Measurements from ENCODE around the gene MTHFSD.
A peak's percentile ranks its signal among the peaks of the same experiment; 100 is the strongest.

MTHFSD gene

GRCh38 chr16:86575754-86576557, 20.9 kb upstream of the MTHFSD start:
- Mint-ChIP-seq H3K9me3 (no peaks in the 10 kb centered on the region), H3K4me1 (peaks cover 12% of the 10 kb centered on the region), H3K27ac (no peak overlapping the region), H3K36me3 (peaks cover 6% of the 10 kb centered on the region), H3K4me3 (peak overlapping the region; percentile 64)
- no peak for DNase-seq (ENCODE audit: low spot score in 2 of 2)
- ATAC-seq, result peak; percentile 27

- Mint-ChIP-seq H3K36me3 (peaks cover 6% of the 10 kb centered on the region), H3K4me1 (peaks cover 12% of the 10 kb centered on the region), H3K4me3 (peak overlapping the region; percentile 64), H3K9me3 (no peaks in the 10 kb centered on the region), H3K27ac (no peak overlapping the region)
- ATAC-seq (no peak), DNase-seq (ENCODE audit: low spot score in 2 of 2) (no peak)
Observed at GRCh38 chr16:86575095-86575685, 20.2 kb upstream of the MTHFSD start.

- H3K4me3 Mint-ChIP-seq, result no peak overlapping the region
- DNase-seq (ENCODE audit: low spot score in 2 of 2) (no peak), ATAC-seq (no peak)
- H3K27ac Mint-ChIP-seq, result no peak overlapping the region
- peaks cover 9% of the 10 kb centered on the region for H3K4me1 Mint-ChIP-seq
- H3K9me3 Mint-ChIP-seq, result no peaks in the 10 kb centered on the region
- H3K36me3 Mint-ChIP-seq, result peaks cover 6% of the 10 kb centered on the region
Observed at GRCh38 chr16:86574646-86575045, 19.6 kb upstream of the MTHFSD start.

GRCh38 chr16:86573646-86574508, 18.8 kb upstream of the MTHFSD start:
- H3K9me3 Mint-ChIP-seq, result no peaks in the 10 kb centered on the region
- DNase-seq (ENCODE audit: low spot score in 2 of 2) (no peak), ATAC-seq (no peak)
- no peak overlapping the region for H3K4me3 Mint-ChIP-seq
- no peak overlapping the region for H3K27ac Mint-ChIP-seq
- peaks cover 8% of the 10 kb centered on the region for H3K36me3 Mint-ChIP-seq
- H3K4me1 Mint-ChIP-seq, result peaks cover 6% of the 10 kb centered on the region

GRCh38 chr16:86573215-86573614, 18.2 kb upstream of the MTHFSD start:
- H3K9me3 Mint-ChIP-seq, result no peaks in the 10 kb centered on the region
- no peak overlapping the region for H3K4me3 Mint-ChIP-seq
- no peak overlapping the region for H3K27ac Mint-ChIP-seq
- peaks cover 6% of the 10 kb centered on the region for H3K4me1 Mint-ChIP-seq
- ATAC-seq (no peak), DNase-seq (ENCODE audit: low spot score in 2 of 2) (no peak)
- H3K36me3 Mint-ChIP-seq, result peaks cover 12% of the 10 kb centered on the region

GRCh38 chr16:86572606-86573005, 17.6 kb upstream of the MTHFSD start:
- ATAC-seq (no peak), DNase-seq (ENCODE audit: low spot score in 2 of 2) (no peak)
- Mint-ChIP-seq H3K4me3 (no peak overlapping the region), H3K4me1 (peaks cover 6% of the 10 kb centered on the region), H3K27ac (no peak overlapping the region), H3K36me3 (peaks cover 12% of the 10 kb centered on the region), H3K9me3 (no peaks in the 10 kb centered on the region)

GRCh38 chr16:86572041-86572521, 17.0 kb upstream of the MTHFSD start:
- Mint-ChIP-seq H3K9me3 (no peaks in the 10 kb centered on the region), H3K36me3 (peaks cover 12% of the 10 kb centered on the region)

GRCh38 chr16:86571530-86571915, 16.5 kb upstream of the MTHFSD start:
- ATAC-seq (no peak), DNase-seq (ENCODE audit: low spot score in 2 of 2) (no peak)
- peaks cover 6% of the 10 kb centered on the region for H3K4me1 Mint-ChIP-seq
- H3K27ac Mint-ChIP-seq, result no peak overlapping the region
- H3K9me3 Mint-ChIP-seq, result no peaks in the 10 kb centered on the region
- H3K36me3 Mint-ChIP-seq, result peaks cover 12% of the 10 kb centered on the region
- H3K4me3 Mint-ChIP-seq, result no peak overlapping the region

More at GRCh38 chr16:86572041-86572521, 17.0 kb upstream of the MTHFSD start:
- no peak overlapping the region for H3K27ac Mint-ChIP-seq
- peaks cover 6% of the 10 kb centered on the region for H3K4me1 Mint-ChIP-seq
- DNase-seq (ENCODE audit: low spot score in 2 of 2) (no peak), ATAC-seq (no peak)
- H3K4me3 Mint-ChIP-seq, result no peak overlapping the region

GRCh38 chr16:86570558-86571529, 15.8 kb upstream of the MTHFSD start:
- H3K4me1 Mint-ChIP-seq, result no peaks in the 10 kb centered on the region
- ATAC-seq (no peak), DNase-seq (ENCODE audit: low spot score in 2 of 2) (no peak)

GRCh38 chr16:86569701-86570447, 14.8 kb upstream of the MTHFSD start:
- H3K27ac Mint-ChIP-seq, result no peak overlapping the region
- H3K9me3 Mint-ChIP-seq, result no peaks in the 10 kb centered on the region
- H3K4me1 Mint-ChIP-seq, result no peaks in the 10 kb centered on the region
- H3K36me3 Mint-ChIP-seq, result peaks cover 5% of the 10 kb centered on the region
- ATAC-seq (no peak), DNase-seq (ENCODE audit: low spot score in 2 of 2) (no peak)
- no peak overlapping the region for H3K4me3 Mint-ChIP-seq

More at GRCh38 chr16:86570558-86571529, 15.8 kb upstream of the MTHFSD start:
- Mint-ChIP-seq H3K36me3 (peaks cover 6% of the 10 kb centered on the region), H3K27ac (no peak overlapping the region), H3K4me3 (no peak overlapping the region), H3K9me3 (no peaks in the 10 kb centered on the region)

- peaks cover 5% of the 10 kb centered on the region for H3K36me3 Mint-ChIP-seq
- ATAC-seq, result no peak
- no peak for DNase-seq (ENCODE audit: low spot score in 2 of 2)
- no peak overlapping the region for H3K4me3 Mint-ChIP-seq
- H3K27ac Mint-ChIP-seq, result no peak overlapping the region
- peaks cover 1% of the 10 kb centered on the region for H3K4me1 Mint-ChIP-seq
- no peaks in the 10 kb centered on the region for H3K9me3 Mint-ChIP-seq
Observed at GRCh38 chr16:86568677-86569623, 13.9 kb upstream of the MTHFSD start.

GRCh38 chr16:86567701-86568581, 12.9 kb upstream of the MTHFSD start:
- ATAC-seq (no peak), DNase-seq (ENCODE audit: low spot score in 2 of 2) (no peak)
- peaks cover 5% of the 10 kb centered on the region for H3K36me3 Mint-ChIP-seq
- peaks cover 8% of the 10 kb centered on the region for H3K4me1 Mint-ChIP-seq
- no peak overlapping the region for H3K27ac Mint-ChIP-seq
- H3K9me3 Mint-ChIP-seq, result no peaks in the 10 kb centered on the region
- H3K4me3 Mint-ChIP-seq, result no peak overlapping the region
